CMK (cell line): ENCODE data around the gene GON7.

Source experiments
- DNase-seq: peaks from one replicate; pipeline ENCODE4 v3.0.0-alpha.2; 2010; ENCODE audit warnings: low read depth

GON7 gene

DNA sequence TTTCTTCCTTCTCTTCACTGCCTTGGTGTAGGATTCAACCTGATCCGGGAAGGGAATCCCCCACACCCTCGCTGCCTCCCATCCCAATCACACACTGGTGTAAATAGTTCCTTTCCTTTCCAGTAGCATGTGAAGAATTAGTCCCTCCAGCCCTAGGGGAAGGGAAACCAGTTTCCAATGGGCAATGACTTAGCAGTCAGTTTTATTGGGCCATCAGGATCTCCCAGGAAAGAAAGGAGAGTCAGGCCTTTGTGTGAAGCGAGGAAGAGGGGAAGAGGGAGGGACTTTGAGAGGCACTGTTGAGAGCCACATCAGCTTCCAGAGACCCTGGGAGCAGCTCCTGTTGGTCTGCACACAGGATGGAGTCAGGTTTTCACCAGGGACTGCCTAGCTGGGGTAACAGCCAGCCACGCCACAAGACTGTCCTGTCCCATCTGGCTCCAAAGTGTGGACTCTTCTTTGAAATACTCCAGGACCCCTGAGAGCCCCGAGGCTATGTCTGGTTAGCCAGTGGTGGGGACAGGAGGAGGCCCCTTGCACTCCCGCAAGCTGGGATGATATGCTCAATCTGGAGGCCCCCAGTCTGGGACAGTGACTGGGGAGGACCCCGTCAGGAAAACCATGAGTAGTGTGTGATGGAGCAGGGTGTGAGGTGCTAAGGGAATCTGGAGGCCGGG lies 50.0 kb downstream of the GON7 start:
- DNase-seq = no peak

DNA sequence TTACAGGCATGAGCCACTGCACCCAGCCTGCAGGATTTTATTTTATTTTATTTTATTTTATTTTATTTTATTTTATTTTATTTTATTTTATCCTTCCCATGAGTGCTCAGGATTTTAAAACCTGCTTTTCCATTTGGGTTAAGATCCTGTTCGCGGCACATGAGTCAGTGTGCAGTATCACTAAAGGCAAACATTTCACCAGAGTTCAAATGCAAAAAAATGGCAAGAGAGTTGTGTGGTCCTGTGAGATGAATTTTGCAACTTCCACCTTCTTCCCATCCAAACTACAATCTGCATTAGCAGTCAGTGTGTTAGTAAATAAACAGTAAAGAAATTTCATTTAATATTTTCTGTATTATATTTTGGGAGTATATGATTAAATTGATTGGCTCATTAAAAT lies 51.2 kb downstream of the GON7 start:
- no peak for DNase-seq

DNA sequence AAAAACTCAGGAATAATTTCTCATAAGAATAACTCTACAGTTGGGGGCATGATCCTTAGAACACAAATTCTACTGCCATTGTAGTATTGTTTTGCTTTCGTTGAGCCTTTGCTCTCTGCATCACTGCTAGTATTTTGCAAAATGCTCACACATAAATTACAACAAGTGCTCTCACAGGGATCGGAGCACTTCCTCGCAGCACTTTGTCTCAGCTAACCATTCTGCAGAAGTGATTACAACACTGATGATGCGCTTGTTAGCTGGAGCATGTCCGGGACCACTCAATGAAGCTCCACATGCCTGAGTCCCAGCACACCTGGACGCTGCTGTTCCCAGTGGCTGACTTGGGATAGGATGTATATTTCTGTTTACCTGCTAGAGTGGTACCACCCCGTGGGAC lies 53.7 kb downstream of the GON7 start:
- DNase-seq = no peak
